Spleen (tissue), 11 donors: ENCODE results near the gene NRM. TPM values are rescaled to one million over a fixed set of nuclear protein-coding genes. Genes with fewer than 3 reads are reported as not detected.

Source experiments
- DNase-seq: peaks from one replicate; pipeline ENCODE4 v3.0.0-alpha.2; 2020
- H3K27ac ChIP-seq, 8 donors: fragments of 200-600 bp; sonication (generic) in 7 of 8; 1 replicate in 4 of 8; 2 replicates in 4 of 8; pipeline versions ENCODE4 v1.5.0 to v1.8.0; 2016 to 2021; ENCODE audit warnings: inconsistent platforms in 4 of 8, mild to moderate bottlenecking in 4 of 8, moderate library complexity in 1 of 8
- H3K27me3 ChIP-seq, 7 donors: fragments of 200-600 bp; sonication (generic) in 6 of 7; replicated peaks in 1 of 7; 1 replicate in 4 of 7; 2 replicates in 3 of 7; pipeline versions ENCODE4 v1.5.0 to v1.8.0; 2016 to 2021; ENCODE audit warnings: inconsistent platforms in 3 of 7, mild to moderate bottlenecking in 1 of 7
- H3K36me3 ChIP-seq, 6 donors: fragments of 200-600 bp; sonication (generic) in 5 of 6; 1 replicate in 4 of 6; 2 replicates in 2 of 6; pipeline versions ENCODE4 v1.5.0 to v1.8.0; 2016 to 2021; ENCODE audit warnings: inconsistent platforms in 2 of 6
- H3K4me1 ChIP-seq, 6 donors: fragments of 200-600 bp; sonication (generic) in 5 of 6; 1 replicate in 3 of 6; 2 replicates in 3 of 6; pipeline versions ENCODE4 v1.5.0 to v1.8.0; 2016 to 2021; ENCODE audit warnings: inconsistent platforms in 3 of 6
- H3K4me3 ChIP-seq, 8 donors: fragments of 200-600 bp; sonication (generic) in 7 of 8; 1 replicate in 4 of 8; 2 replicates in 4 of 8; pipeline versions ENCODE4 v1.5.0 to v1.8.0; 2016 to 2021; ENCODE audit warnings: inconsistent platforms in 4 of 8, mild to moderate bottlenecking in 4 of 8, moderate library complexity in 2 of 8
- H3K9me3 ChIP-seq, 8 donors: fragments of 200-600 bp; sonication (generic) in 7 of 8; 1 replicate in 4 of 8; 2 replicates in 4 of 8; pipeline versions ENCODE4 v1.5.0 to v1.8.0; 2016 to 2021; ENCODE audit warnings: inconsistent platforms in 4 of 8
- CTCF ChIP-seq, 11 experiments: fragments of 200-600 bp in 7 of 11; fragments of 450-650 bp in 4 of 11; sonication (generic) in 4 of 11; IDR thresholded peaks in 8 of 11; conservative IDR thresholded peaks in 3 of 11; 1 replicate in 7 of 11; 2 replicates in 4 of 11; pipeline versions ENCODE4 v1.4.0 to v1.8.0; 2016 to 2021; ENCODE audit warnings: antibody characterized with exemption in 11 of 11, inconsistent platforms in 4 of 11, mild to moderate bottlenecking in 1 of 11
- POLR2A ChIP-seq, 3 donors: fragments of 450-650 bp; IDR thresholded peaks; one replicate each; pipeline ENCODE4 v1.5.1; 2017; ENCODE audit warnings: antibody characterized with exemption in 3 of 3, mild to moderate bottlenecking in 1 of 3
- POLR2AphosphoS5 ChIP-seq, 3 donors: sonication (generic); formaldehyde crosslinking; IDR thresholded peaks; one replicate each; pipeline ENCODE4 v1.5.1; 2017; ENCODE audit warnings: antibody characterized with exemption in 3 of 3
- WGBS, 5 donors: extraction: QIAGEN DNeasy Blood & Tissue Kit in 3 of 5; methylation state at CpG; one replicate each; pipeline versions ENCODE4 v1.1.5 to v1.1.7; 2013 to 2018; 5-methylcytosine and 5-hydroxymethylcytosine counted together
- intact Hi-C: fragments of 100-400 bp; cut with DNase I; formaldehyde crosslinking; loops from one replicate; pipeline ENCODE4 v1.15.0; 2023; ENCODE audit warnings: low total_unique reads
- polyA plus RNA-seq, 3 donors: library from polyadenylated mRNA; stranded (reverse); fragments of 200-250 nt; gene quantifications; one replicate each; pipeline ENCODE4 v1.2.1, GENCODE V29; 2013
- total RNA-seq, 7 donors: library from RNA; depleted of rRNA in 3 of 7; stranded (reverse); fragments of >200 nt in 3 of 7; fragmentation: NEBNext Ultra II Directional in 4 of 7; extraction: Animal tissue kit (Norgen Biotek cat#: 25700) in 4 of 7; gene quantifications; one replicate each; pipeline versions ENCODE4 v1.1.0 to v1.2.1, GENCODE V29; 2016 to 2021
- donor health status: healthy with polysubstance abuse.
- donor health status: DM: no; HTN: no; CAD: no; lungs with moderate emphysema.
- donor health status: DM: no; HTN: no; CAD: no.
- donor health status: Bipolar disorder and iron deficiency.
- donor health status: healthy.
- donor health status: DM: no; HTN: no; CAD: no.
- donor health status: DM: yes; HTN: yes; CAD: no.

The NRM gene
- total and polyA plus RNA-seq, 10 donors: 9.8 to 19.6 (median 12.2) TPM

- intact Hi-C loops: no loop called here
These were observed 3.7 kb downstream of the NRM start for GRCh38 chr6:30686908-30687658.

GRCh38 chr6:30686009-30686907 lies 4.5 kb downstream of the NRM start, which contains the start of gene PPP1R18:
TSS of gene PPP1R18 (minus strand) at chr6:30686645. CDS start at chr6:30686018, 627 bp downstream.
- H3K4me3 ChIP-seq: peak within 1 kb of the TSS; percentile 90 to 99 (median 96)
- H3K36me3 ChIP-seq: peaks cover 0 to 16% (median 3%) of the 10 kb centered on the region in 6 donors
- peak; percentile 97 for DNase-seq
- no peaks in the 10 kb centered on the region for H3K9me3 ChIP-seq
- H3K4me1 ChIP-seq: peaks cover 38 to 84% (median 61%) of the 10 kb centered on the region in 6 donors
- intact Hi-C loops: no loop called here
- WGBS, 5 donors: 0 to 2% (median 1%) methylated on average over 24 to 41 of the region's 41 CpGs
- TF ChIP-seq CTCF (IDR thresholded peaks at IDR 0.05 in 8 of 11, conservative IDR thresholded peaks at IDR 0.05 in 3 of 11): peak in 2 of 11 experiments; percentile 4 to 10
- TF ChIP-seq POLR2A (IDR thresholded peaks at IDR 0.05): no peak
- peak; percentile 75 to 84 (median 76) for TF ChIP-seq POLR2AphosphoS5 (IDR thresholded peaks at IDR 0.05)
- peak within 1 kb of the TSS; percentile 93 to 100 (median 98) for H3K27ac ChIP-seq
- no peaks in the 10 kb centered on the region for H3K27me3 ChIP-seq

More at GRCh38 chr6:30686908-30687658, 3.7 kb downstream of the NRM start:
- H3K27me3 ChIP-seq: no peaks in the 10 kb centered on the region
- H3K36me3 ChIP-seq: peaks cover 0 to 7% (median 0%) of the 10 kb centered on the region in 6 donors
- H3K4me1 ChIP-seq: peaks cover 36 to 81% (median 58%) of the 10 kb centered on the region in 6 donors
- TF ChIP-seq CTCF (IDR thresholded peaks at IDR 0.05 in 8 of 11, conservative IDR thresholded peaks at IDR 0.05 in 3 of 11) (peak in 1 of 11 experiments; percentile 14), POLR2AphosphoS5 (IDR thresholded peaks at IDR 0.05) (peak; percentile 96 to 98 (median 97)), POLR2A (IDR thresholded peaks at IDR 0.05) (peak in 1 of 3 donors; percentile 64)
- H3K9me3 ChIP-seq: no peaks in the 10 kb centered on the region
- DNase-seq: peak; percentile 99
- peak overlapping the region; percentile 93 to 100 (median 98) for H3K27ac ChIP-seq
- WGBS, 5 donors: 0 to 2% (median 1%) methylated on average over 31 to 51 of the region's 52 CpGs
- H3K4me3 ChIP-seq: peak overlapping the region; percentile 90 to 99 (median 96)

- Histone ChIP-seq H3K4me1 (peaks cover 44 to 84% (median 61%) of the 10 kb centered on the region in 6 donors), H3K4me3 (peak overlapping the region; percentile 90 to 99 (median 96)), H3K27me3 (no peaks in the 10 kb centered on the region), H3K27ac (peak overlapping the region; percentile 93 to 100 (median 98)), H3K36me3 (peaks cover 0 to 24% (median 8%) of the 10 kb centered on the region in 6 donors), H3K9me3 (no peaks in the 10 kb centered on the region)
- intact Hi-C loops: no loop called here
- WGBS, 5 donors: 10 to 25% (median 12%) methylated on average over 21 to 29 of the region's 29 CpGs
- no peak for TF ChIP-seq POLR2A (IDR thresholded peaks at IDR 0.05)
- TF ChIP-seq POLR2AphosphoS5 (IDR thresholded peaks at IDR 0.05): peak in 2 of 3 donors; percentile 37 to 52
- TF ChIP-seq CTCF (IDR thresholded peaks at IDR 0.05 in 8 of 11, conservative IDR thresholded peaks at IDR 0.05 in 3 of 11): peak in 2 of 11 experiments; percentile 19 to 33
- DNase-seq: peak; percentile 89
These were observed 5.4 kb downstream of the NRM start for GRCh38 chr6:30685157-30686008.
